Hematopoietic multipotent progenitor cell treated with erythropoietin and hydrocortisone succinate and interleukin-3 and kit ligand, for 17 days (in vitro differentiated cells): ENCODE results near the gene TBX3.

Source experiments
- DNase-seq: peaks from one replicate; pipeline ENCODE4 v3.0.0-alpha.2; 2015; ENCODE audit warnings: low spot score

The TBX3 gene

GRCh38 chr12:114682785-114683708 lies 928 bp downstream of the TBX3 start:
- DNase-seq = no peak

GRCh38 chr12:114682106-114682784 lies 1.7 kb downstream of the TBX3 start:
- DNase-seq = no peak

- DNase-seq = no peak
Observed at GRCh38 chr12:114681116-114681871, 2.7 kb downstream of the TBX3 start.

- no peak for DNase-seq
Observed at GRCh38 chr12:114680604-114681069, 3.3 kb downstream of the TBX3 start.

- DNase-seq = no peak
Observed at GRCh38 chr12:114679942-114680341, 4.0 kb downstream of the TBX3 start.

GRCh38 chr12:114679452-114679875 lies 4.5 kb downstream of the TBX3 start:
- DNase-seq = no peak

- DNase-seq = no peak
Observed at GRCh38 chr12:114678718-114679117, 5.3 kb downstream of the TBX3 start.

- DNase-seq = no peak
Observed at GRCh38 chr12:114678028-114678427, 5.9 kb downstream of the TBX3 start.

GRCh38 chr12:114676142-114676741 lies 7.7 kb downstream of the TBX3 start:
- DNase-seq = no peak

GRCh38 chr12:114674251-114675047 lies 9.5 kb downstream of the TBX3 start:
- DNase-seq = no peak

- no peak for DNase-seq
Observed at GRCh38 chr12:114673901-114674250, 10.1 kb downstream of the TBX3 start.

- no peak for DNase-seq
Observed at GRCh38 chr12:114673169-114673833, 10.7 kb downstream of the TBX3 start.

- DNase-seq = no peak
Observed at GRCh38 chr12:114672817-114673168, 11.2 kb downstream of the TBX3 start.

GRCh38 chr12:114671443-114672411 lies 12.2 kb downstream of the TBX3 start:
- DNase-seq = no peak

- DNase-seq = no peak
Observed at GRCh38 chr12:114671066-114671442, 12.9 kb downstream of the TBX3 start.

GRCh38 chr12:114670291-114670980 lies 13.5 kb downstream of the TBX3 start:
- DNase-seq = no peak

- DNase-seq = no peak
Observed at GRCh38 chr12:114669401-114670290, 14.3 kb downstream of the TBX3 start.

- DNase-seq = no peak
Observed at GRCh38 chr12:114668886-114669288, 15.1 kb downstream of the TBX3 start.
